Neural cell (in vitro differentiated cells): Measurements from ENCODE around the gene CCDC201. TPM values are rescaled to one million over a fixed set of nuclear protein-coding genes. Genes with fewer than 3 reads are reported as not detected.

Experiments used
- H2AFZ ChIP-seq: fragments of 200-600, 300-800 bp; sonication (generic), shearing (Covaris generic); 2 replicates; pipeline ENCODE4 v1.6.0; 2014; ENCODE audit warnings: low read depth, mild to moderate bottlenecking, antibody characterized with exemption, low read length, moderate library complexity
- H3F3A ChIP-seq: fragments of 200-600 bp; shearing (Covaris generic); 2 replicates; pipeline ENCODE4 v1.6.1; 2016; ENCODE audit warnings: mild to moderate bottlenecking, moderate library complexity, mixed read lengths, antibody characterized with exemption, low read length; ENCODE audit not compliant: insufficient read depth, poor library complexity, severe bottlenecking
- H3K27ac ChIP-seq: fragments of 200-600, 300-800 bp; sonication (generic), shearing (Covaris generic); 2 replicates; pipeline ENCODE4 v1.5.1; 2014; ENCODE audit warnings: mild to moderate bottlenecking, low read length, moderate library complexity
- H3K27me3 ChIP-seq: fragments of 300-800, 200-600 bp; sonication (generic), shearing (Covaris generic); 2 replicates; pipeline ENCODE4 v1.6.0; 2014; ENCODE audit warnings: mild to moderate bottlenecking, low read depth, low read length, moderate library complexity; ENCODE audit not compliant: insufficient read depth
- H3K36me3 ChIP-seq: fragments of 300-800, 200-600 bp; sonication (generic), shearing (Covaris generic); 2 replicates; pipeline ENCODE4 v1.5.1; 2014; ENCODE audit warnings: mild to moderate bottlenecking, antibody characterized with exemption, low read length, moderate library complexity; ENCODE audit not compliant: insufficient read depth
- H3K4me2 ChIP-seq: fragments of 300-800, 200-600 bp; sonication (generic), shearing (Covaris generic); 2 replicates; pipeline ENCODE4 v1.6.0; 2014; ENCODE audit warnings: mild to moderate bottlenecking, low read length
- H3K4me3 ChIP-seq: fragments of 300-800, 200-600 bp; sonication (generic), shearing (Covaris generic); 2 replicates; pipeline ENCODE4 v1.5.1; 2014; ENCODE audit warnings: mild to moderate bottlenecking, low read length, moderate library complexity
- H3K79me2 ChIP-seq: fragments of 200-600 bp; shearing (Covaris generic); replicated peaks from 2 replicates; pipeline ENCODE4 v1.6.0; 2014; ENCODE audit warnings: mild to moderate bottlenecking, low read length, moderate library complexity; ENCODE audit not compliant: insufficient read depth
- H3K9ac ChIP-seq: fragments of 300-800, 200-600 bp; sonication (generic), shearing (Covaris generic); 2 replicates; pipeline ENCODE4 v1.6.1; 2016; ENCODE audit warnings: mild to moderate bottlenecking, low read length, mixed read lengths
- H3K9me2 ChIP-seq: fragments of 200-600 bp; shearing (Covaris generic); 2 replicates; pipeline ENCODE4 v1.6.1; 2016; ENCODE audit warnings: mild to moderate bottlenecking, low read length, mixed read lengths; ENCODE audit not compliant: insufficient read depth
- H3K9me3 ChIP-seq: fragments of 200-600, 300-800 bp; sonication (generic), shearing (Covaris generic); 2 replicates; pipeline ENCODE4 v1.6.1; 2016; ENCODE audit warnings: mild to moderate bottlenecking, mixed run types, low read length, moderate library complexity, mixed read lengths
- H4K20me1 ChIP-seq: fragments of 200-600 bp; shearing (Covaris generic); 2 replicates; pipeline ENCODE4 v1.6.1; 2016; ENCODE audit warnings: mild to moderate bottlenecking, mixed run types; ENCODE audit not compliant: insufficient read depth
- CTCF ChIP-seq: fragments of 450-650 bp; IDR thresholded peaks from 2 replicates; pipeline ENCODE4 v1.5.1; 2014; ENCODE audit warnings: antibody characterized with exemption, mild to moderate bottlenecking, moderate library complexity; ENCODE audit not compliant: poor library complexity, severe bottlenecking
- EP300 ChIP-seq: fragments of 450-650 bp; conservative IDR thresholded peaks from 2 replicates; pipeline ENCODE4 v1.6.1; 2014; ENCODE audit warnings: antibody characterized with exemption, mild to moderate bottlenecking, moderate library complexity; ENCODE audit not compliant: poor library complexity, severe bottlenecking
- EZH2 ChIP-seq: fragments of 200-600, 300-800 bp; shearing (Covaris generic), sonication (generic); IDR thresholded peaks from 2 replicates; pipeline ENCODE4 v1.6.1; 2014; ENCODE audit warnings: antibody characterized with exemption, low read length, borderline replicate concordance, mild to moderate bottlenecking; ENCODE audit not compliant: insufficient read depth, poor library complexity, severe bottlenecking
- MXI1 ChIP-seq: fragments of 450-650 bp; conservative IDR thresholded peaks from 2 replicates; pipeline ENCODE4 v1.6.1; 2014; ENCODE audit warnings: antibody characterized with exemption, mild to moderate bottlenecking; ENCODE audit not compliant: poor library complexity, severe bottlenecking
- POLR2AphosphoS5 ChIP-seq: IDR thresholded peaks from 2 replicates; pipeline ENCODE4 v1.6.1; 2012
- RAD21 ChIP-seq: fragments of 450-650 bp; conservative IDR thresholded peaks from 2 replicates; pipeline ENCODE4 v1.6.1; 2014; ENCODE audit warnings: antibody characterized with exemption, mild to moderate bottlenecking, moderate library complexity
- REST ChIP-seq: IDR thresholded peaks from 2 replicates; pipeline ENCODE4 v1.6.1; 2012; ENCODE audit warnings: borderline replicate concordance
- SMC3 ChIP-seq: fragments of 450-650 bp; conservative IDR thresholded peaks from 2 replicates; pipeline ENCODE4 v1.6.1; 2014; ENCODE audit warnings: antibody characterized with exemption, mild to moderate bottlenecking, moderate library complexity; ENCODE audit not compliant: poor library complexity
- TAF1 ChIP-seq: IDR thresholded peaks from 2 replicates; pipeline ENCODE4 v1.6.1; 2012; ENCODE audit warnings: low read depth
- polyA plus RNA-seq: library from polyadenylated mRNA; depleted of rRNA; stranded (reverse); fragments of >200 nt; gene quantifications from 2 replicates; pipeline ENCODE4 v1.2.3, GENCODE V29; 2014

CCDC201 gene
- polyA plus RNA-seq, 1 donor from 2014 or later = not detected

GRCh38 chr7:45884136-45884535, 11.3 kb upstream of the CCDC201 start:
- Histone ChIP-seq H3K27ac (no peak overlapping the region), H2AFZ (no peak overlapping the region), H3F3A (no peaks in the 10 kb centered on the region), H3K36me3 (no peaks in the 10 kb centered on the region), H3K9me2 (no peaks in the 10 kb centered on the region), H3K27me3 (peaks cover 24% of the 10 kb centered on the region), H3K4me3 (no peak overlapping the region), H3K9me3 (no peaks in the 10 kb centered on the region), H4K20me1 (no peaks in the 10 kb centered on the region), H3K9ac (no peak overlapping the region), H3K4me2 (no peak overlapping the region), H3K79me2 (no peaks in the 10 kb centered on the region)
- TF ChIP-seq MXI1 = no peak
- TF ChIP-seq RAD21 = no peak
- no peak for TF ChIP-seq POLR2AphosphoS5
- TF ChIP-seq REST = no peak
- no peak for TF ChIP-seq TAF1
- TF ChIP-seq EZH2 = no peak
- TF ChIP-seq SMC3 = no peak
- TF ChIP-seq CTCF = no peak
- TF ChIP-seq EP300 = no peak

GRCh38 chr7:45882465-45882810, 9.6 kb upstream of the CCDC201 start:
- no peak overlapping the region for H3K9ac ChIP-seq
- no peaks in the 10 kb centered on the region for H4K20me1 ChIP-seq
- no peak for TF ChIP-seq MXI1
- H3K4me2 ChIP-seq = no peak overlapping the region
- no peak overlapping the region for H3K27ac ChIP-seq
- peaks cover 7% of the 10 kb centered on the region for H3K27me3 ChIP-seq
- no peak overlapping the region for H3K4me3 ChIP-seq
- no peaks in the 10 kb centered on the region for H3K79me2 ChIP-seq
- no peak overlapping the region for H2AFZ ChIP-seq
- H3F3A ChIP-seq = no peaks in the 10 kb centered on the region
- H3K36me3 ChIP-seq = no peaks in the 10 kb centered on the region
- H3K9me2 ChIP-seq = no peaks in the 10 kb centered on the region
- peaks cover 9% of the 10 kb centered on the region for H3K9me3 ChIP-seq

- Histone ChIP-seq H3K9me3 (peaks cover 9% of the 10 kb centered on the region), H3K36me3 (no peaks in the 10 kb centered on the region), H2AFZ (no peak overlapping the region), H3K79me2 (no peaks in the 10 kb centered on the region), H4K20me1 (no peaks in the 10 kb centered on the region), H3F3A (no peaks in the 10 kb centered on the region), H3K9ac (no peak overlapping the region), H3K4me3 (no peak overlapping the region), H3K4me2 (no peak overlapping the region), H3K27ac (no peak overlapping the region), H3K27me3 (peaks cover 2% of the 10 kb centered on the region), H3K9me2 (no peaks in the 10 kb centered on the region)
- no peak for TF ChIP-seq POLR2AphosphoS5
- TF ChIP-seq CTCF = no peak
- no peak for TF ChIP-seq EZH2
- TF ChIP-seq MXI1 = no peak
- TF ChIP-seq REST = no peak
- no peak for TF ChIP-seq RAD21
- no peak for TF ChIP-seq SMC3
- TF ChIP-seq TAF1 = no peak
- TF ChIP-seq EP300 = no peak
Measured at GRCh38 chr7:45881759-45882464, 9.0 kb upstream of the CCDC201 start.
